Measurements from ENCODE around the gene GFM1. TPM values are rescaled to one million over a fixed set of nuclear protein-coding genes. Genes with fewer than 3 reads are reported as not detected.

Gene GFM1
- total RNA-seq, 1 donor from 2014 or later = 72.7 TPM

DNA sequence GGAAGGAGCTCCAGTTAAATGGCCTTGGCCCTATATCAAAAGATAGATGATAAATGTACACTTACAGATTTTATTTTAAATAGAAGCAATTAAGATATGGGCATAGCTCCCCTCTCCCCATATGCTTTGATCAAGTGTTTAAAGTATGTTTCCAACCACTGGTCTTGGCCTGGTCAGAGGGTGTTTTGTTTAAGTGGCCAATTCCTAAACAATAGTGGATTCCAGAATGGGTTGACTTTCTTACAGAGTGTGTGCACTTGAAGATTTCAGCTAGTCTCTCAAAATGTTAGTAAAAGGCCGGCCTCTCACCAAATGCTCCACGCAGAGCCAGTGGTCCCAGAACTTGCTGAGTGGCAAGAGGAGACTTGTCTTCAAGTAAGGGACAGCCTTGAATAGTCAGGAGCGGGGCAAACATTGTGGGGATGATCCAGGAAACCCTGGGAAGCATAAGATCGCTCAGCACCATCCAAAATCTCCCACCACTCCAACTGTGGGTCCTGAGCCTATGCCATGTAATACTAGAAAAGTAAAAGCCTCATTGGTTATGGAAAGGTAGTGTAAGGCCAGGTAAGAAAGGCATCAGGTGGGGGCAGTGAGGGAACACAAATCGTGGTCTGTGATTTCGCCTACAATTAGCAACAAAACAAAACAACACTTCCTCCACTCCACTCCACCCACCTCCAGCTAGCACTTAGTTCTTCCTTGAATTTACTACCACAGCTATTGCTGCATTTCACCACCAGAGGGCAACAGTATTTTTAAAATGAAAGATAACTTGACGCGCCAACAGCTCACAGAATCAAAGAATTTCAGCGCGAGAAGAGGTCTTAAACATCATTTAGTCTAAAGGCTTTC is 83.1 kb downstream of the GFM1 start:
- DNase-seq (ENCODE audit: low read depth) = peak; percentile 74

- no peak for DNase-seq (ENCODE audit: low read depth)
Observed at GRCh38 chr3:158728061-158728377, 83.7 kb downstream of the GFM1 start.

- DNase-seq (ENCODE audit: low read depth) = no peak
Observed at GRCh38 chr3:158728851-158729250, 84.5 kb downstream of the GFM1 start.

GRCh38 chr3:158731486-158731885 is 87.2 kb downstream of the GFM1 start:
- DNase-seq (ENCODE audit: low read depth) = no peak

DNA sequence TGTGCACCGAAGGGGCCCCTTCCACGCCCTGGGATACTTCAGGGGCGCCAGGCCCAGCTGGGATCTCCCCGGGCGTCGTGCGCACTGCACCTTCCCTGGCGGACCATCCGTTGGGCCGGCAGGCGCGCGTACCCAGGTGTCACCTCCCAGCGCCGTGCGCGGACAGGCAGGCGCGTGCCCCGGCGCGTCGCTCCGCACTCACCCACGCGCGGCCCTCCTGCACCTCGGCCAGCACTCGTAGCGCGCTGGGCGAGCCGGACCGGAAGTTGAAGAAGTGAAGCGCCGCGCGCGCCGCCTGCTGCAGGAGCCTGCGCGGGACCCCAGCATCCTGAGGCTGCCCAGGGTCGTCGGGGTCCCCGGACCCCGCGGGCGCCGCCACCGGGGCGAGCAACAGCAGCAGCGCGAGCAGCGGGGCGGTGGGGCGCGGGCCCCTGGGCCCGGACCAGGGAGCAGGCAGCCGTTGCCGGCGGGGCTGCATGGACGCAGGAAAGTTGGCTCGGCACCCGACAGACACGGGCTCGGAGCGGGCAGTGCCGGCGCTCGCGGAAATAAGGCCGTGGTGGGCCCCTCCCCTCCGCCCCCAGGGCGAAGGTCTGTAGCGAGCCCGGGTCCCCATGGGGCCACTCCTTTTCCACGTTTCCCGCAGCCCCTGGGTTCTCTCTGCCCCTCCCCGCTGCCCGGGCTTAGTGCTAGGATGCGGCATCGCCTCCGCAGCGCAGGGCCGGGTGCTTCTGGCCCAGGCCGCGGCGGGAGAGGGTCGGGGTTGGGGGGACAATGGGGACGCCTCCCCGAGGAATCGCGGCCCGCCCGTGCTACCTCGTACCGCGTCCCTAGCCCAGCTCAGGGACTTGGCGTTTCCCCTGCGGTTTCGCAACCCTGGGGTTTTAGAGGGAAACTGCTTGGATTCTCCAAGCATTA is 87.9 kb downstream of the GFM1 start, which contains the start of gene RARRES1:
TSS of gene RARRES1 (minus strand) at position 520 of the 918 bp plus-strand sequence. CDS start at position 478, 42 bp downstream.
- peak; percentile 54 for DNase-seq (ENCODE audit: low read depth)

DNA sequence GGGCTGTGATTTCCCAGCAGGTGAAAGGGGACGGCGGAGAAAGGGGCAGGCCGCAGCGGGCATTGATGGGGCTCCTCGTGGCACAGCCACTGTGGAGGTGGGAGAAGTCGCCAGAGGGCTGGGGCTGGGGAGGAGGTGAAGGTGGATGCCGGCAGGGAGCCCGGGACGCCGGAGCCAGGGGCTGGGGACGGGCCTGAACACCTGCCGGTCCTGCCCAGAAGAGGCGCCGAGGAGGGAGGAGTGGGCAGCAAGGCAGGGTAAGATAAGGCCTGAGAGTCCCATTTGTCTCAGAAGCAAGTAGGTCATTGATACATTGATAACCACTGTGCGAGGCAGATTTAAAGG is 88.5 kb downstream of the GFM1 start:
- no peak for DNase-seq (ENCODE audit: low read depth)

DNA sequence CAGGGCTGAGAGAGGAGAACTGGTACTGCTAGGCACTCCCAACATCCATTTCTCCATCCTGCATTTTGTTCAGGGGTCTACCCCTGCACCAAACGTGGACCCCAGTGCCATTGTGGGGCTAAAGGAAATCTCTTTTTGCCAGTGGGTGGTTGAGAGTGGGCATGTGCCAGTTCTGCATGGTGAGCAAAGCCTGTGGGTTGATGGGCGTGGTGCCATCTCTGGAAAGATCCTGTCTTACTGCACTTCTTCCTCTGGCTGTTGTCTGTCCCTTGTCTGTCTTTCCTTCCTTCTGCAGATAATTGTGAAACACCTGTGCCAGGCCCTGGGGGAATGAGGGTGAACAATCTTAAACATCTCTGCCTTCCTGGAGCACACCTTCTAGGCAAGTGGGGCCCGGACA is 89.3 kb downstream of the GFM1 start:
- DNase-seq (ENCODE audit: low read depth) = no peak

GRCh38 chr3:158735296-158736033 is 91.1 kb downstream of the GFM1 start:
- no peak for DNase-seq (ENCODE audit: low read depth)

DNA sequence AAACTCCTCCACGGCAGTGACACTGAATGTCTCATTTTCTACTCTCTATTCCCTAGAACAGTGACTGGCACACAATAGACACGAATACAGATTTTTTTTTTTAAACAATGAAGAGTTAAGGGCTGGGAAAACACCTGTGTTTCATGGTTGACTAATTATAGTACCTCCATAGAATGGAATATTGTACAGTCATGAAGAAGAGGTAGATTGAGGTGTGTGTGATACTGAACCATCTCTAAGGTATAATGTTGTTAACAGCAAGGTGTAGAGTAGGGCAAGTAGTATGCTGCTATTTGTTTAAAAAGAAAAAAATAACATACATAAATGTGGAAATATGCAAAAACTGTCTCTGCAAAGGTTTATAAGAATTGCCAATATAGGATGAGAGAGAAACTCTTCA is 93.1 kb downstream of the GFM1 start:
- DNase-seq (ENCODE audit: low read depth) = no peak

DNA sequence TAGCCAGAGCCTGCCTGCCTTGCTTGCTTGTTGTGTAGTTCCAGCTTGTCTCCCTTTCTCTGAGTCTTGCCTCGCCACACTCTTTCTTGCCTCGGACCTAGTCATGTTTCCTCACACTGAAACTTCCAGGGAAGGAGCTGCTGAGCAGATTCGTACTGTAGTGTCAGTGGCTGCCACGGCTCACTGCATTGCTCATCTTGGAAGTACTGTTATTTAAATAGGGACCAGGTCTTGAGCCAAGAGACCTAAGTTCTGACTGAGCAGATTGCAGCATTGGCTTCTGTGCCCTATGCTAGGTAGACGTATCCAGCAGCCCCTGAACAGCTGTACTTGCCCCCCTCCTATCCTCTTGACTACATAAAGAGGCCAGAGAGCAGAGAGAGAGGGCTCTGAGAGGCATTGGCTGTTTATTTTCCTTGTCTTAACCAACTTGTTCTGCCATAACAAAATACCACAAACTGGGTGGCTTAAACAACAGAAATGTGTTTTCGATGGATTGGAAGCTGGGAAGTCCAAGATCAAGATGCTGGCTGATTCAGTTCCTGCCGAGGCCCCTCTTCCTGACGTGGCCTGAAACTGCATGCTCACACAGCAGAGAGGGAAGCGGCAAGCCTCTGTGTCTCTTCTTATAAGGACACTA is 93.8 kb downstream of the GFM1 start:
- DNase-seq (ENCODE audit: low read depth) = no peak

DNA sequence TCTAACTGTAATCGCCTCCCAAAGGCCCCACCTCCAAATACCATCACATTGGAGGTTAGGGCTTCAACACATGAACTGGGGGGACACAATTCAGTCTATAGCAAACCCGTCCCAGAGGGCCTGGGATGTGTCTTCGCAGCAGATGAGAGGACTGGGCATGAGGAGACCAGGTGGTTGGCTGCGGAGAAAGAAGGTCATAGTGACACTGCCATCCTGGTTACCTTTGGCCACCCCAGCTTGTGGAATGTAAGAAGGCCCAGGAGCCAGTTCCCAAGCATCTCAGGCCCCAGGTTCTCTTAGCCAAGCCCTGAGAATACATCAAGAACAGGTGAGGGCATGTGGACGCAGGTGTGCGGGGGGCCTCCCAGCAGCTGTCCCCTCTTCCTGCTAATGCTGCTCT is 94.3 kb downstream of the GFM1 start:
- DNase-seq (ENCODE audit: low read depth) = no peak

GRCh38 chr3:158739078-158739477 is 94.8 kb downstream of the GFM1 start:
- DNase-seq (ENCODE audit: low read depth) = peak; percentile 48

DNA sequence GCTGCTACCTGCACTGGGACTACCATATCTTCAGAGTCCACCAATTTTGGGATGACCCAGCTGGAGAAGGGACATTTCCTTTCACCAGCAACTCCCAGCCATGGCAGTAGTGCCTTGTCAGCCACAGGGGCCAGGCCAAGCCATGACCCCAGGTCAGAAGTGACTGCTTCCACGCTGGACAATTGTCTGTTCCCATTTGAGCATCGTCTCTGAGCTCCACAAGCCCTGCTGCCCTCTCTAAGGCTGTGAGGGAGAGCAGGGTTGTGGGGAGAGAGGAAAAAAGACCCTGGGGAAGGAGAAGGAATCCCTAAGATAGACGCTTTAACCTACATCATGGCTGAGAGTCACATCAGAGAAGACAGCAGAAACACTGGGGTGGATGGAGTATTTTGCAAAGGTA is 95.3 kb downstream of the GFM1 start:
- no peak for DNase-seq (ENCODE audit: low read depth)

Other genes with a start within 250 kb of the GFM1 start
- gene MLF1, start 73.3 kb upstream of the GFM1 start, total RNA-seq = 21.4 and 31.4 TPM in 2 replicates
- 12.7 and 50.3 TPM in 2 replicates for gene LXN, start 28.1 kb downstream of the GFM1 start, total RNA-seq
- 7.8 and 27.5 TPM in 2 replicates for gene RARRES1, start 87.9 kb downstream of the GFM1 start, total RNA-seq
- gene MFSD1, start 157.5 kb downstream of the GFM1 start, total RNA-seq = 97.6 and 98.1 TPM in 2 replicates

All from renal cortical epithelial cell (primary cell).